ENCODE data around the gene MXRA8.

DNA sequence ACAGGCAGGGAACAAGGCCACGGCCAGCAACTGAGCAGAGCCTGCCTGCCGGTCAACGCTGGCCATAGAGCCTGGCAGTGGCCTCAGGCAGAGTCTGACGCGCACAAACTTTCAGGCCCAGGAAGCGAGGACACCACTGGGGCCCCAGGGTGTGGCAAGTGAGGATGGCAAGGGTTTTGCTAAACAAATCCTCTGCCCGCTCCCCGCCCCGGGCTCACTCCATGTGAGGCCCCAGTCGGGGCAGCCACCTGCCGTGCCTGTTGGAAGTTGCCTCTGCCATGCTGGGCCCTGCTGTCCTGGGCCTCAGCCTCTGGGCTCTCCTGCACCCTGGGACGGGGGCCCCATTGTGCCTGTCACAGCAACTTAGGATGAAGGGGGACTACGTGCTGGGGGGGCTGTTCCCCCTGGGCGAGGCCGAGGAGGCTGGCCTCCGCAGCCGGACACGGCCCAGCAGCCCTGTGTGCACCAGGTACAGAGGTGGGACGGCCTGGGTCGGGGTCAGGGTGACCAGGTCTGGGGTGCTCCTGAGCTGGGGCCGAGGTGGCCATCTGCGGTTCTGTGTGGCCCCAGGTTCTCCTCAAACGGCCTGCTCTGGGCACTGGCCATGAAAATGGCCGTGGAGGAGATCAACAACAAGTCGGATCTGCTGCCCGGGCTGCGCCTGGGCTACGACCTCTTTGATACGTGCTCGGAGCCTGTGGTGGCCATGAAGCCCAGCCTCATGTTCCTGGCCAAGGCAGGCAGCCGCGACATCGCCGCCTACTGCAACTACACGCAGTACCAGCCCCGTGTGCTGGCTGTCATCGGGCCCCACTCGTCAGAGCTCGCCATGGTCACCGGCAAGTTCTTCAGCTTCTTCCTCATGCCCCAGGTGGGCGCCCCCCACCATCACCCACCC lies 27.0 kb downstream of the MXRA8 start, which contains the start of gene TAS1R3:
- TF ChIP-seq, protein P1, sequence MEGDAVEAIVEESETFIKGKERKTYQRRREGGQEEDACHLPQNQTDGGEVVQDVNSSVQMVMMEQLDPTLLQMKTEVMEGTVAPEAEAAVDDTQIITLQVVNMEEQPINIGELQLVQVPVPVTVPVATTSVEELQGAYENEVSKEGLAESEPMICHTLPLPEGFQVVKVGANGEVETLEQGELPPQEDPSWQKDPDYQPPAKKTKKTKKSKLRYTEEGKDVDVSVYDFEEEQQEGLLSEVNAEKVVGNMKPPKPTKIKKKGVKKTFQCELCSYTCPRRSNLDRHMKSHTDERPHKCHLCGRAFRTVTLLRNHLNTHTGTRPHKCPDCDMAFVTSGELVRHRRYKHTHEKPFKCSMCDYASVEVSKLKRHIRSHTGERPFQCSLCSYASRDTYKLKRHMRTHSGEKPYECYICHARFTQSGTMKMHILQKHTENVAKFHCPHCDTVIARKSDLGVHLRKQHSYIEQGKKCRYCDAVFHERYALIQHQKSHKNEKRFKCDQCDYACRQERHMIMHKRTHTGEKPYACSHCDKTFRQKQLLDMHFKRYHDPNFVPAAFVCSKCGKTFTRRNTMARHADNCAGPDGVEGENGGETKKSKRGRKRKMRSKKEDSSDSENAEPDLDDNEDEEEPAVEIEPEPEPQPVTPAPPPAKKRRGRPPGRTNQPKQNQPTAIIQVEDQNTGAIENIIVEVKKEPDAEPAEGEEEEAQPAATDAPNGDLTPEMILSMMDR (IDR thresholded peaks at IDR 0.05; ENCODE audit: borderline replicate concordance, extremely low read depth, low read length, poor library complexity, severe bottlenecking) = no peak
- TF ChIP-seq EZH2 (IDR thresholded peaks at IDR 0.05; ENCODE audit: borderline replicate concordance, low read depth, low read length, severe bottlenecking) = no peak

Measured in DND-41 (cell line).